ENCODE data around the gene PIP5K1A.

DNA sequence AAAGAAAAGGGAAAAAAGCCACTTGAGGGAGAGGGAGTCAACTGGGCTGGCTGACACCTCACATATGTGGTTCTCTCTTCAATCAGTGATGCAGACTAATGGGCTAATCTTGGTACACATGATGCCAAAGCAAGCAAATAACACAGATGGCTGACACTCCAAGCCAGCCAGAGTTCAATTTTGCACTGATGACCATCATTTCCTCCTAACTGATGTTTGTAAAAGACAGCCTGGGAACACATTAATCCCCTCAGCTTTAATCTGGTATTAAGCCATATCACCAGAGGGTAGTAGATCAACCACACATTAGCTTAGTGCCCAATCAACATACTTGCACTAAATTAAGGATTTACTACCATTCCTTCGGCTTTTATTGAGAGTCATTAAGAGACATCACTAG, 11.1 kb upstream of the PIP5K1A start:
- TF ChIP-seq, protein P1, sequence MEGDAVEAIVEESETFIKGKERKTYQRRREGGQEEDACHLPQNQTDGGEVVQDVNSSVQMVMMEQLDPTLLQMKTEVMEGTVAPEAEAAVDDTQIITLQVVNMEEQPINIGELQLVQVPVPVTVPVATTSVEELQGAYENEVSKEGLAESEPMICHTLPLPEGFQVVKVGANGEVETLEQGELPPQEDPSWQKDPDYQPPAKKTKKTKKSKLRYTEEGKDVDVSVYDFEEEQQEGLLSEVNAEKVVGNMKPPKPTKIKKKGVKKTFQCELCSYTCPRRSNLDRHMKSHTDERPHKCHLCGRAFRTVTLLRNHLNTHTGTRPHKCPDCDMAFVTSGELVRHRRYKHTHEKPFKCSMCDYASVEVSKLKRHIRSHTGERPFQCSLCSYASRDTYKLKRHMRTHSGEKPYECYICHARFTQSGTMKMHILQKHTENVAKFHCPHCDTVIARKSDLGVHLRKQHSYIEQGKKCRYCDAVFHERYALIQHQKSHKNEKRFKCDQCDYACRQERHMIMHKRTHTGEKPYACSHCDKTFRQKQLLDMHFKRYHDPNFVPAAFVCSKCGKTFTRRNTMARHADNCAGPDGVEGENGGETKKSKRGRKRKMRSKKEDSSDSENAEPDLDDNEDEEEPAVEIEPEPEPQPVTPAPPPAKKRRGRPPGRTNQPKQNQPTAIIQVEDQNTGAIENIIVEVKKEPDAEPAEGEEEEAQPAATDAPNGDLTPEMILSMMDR (IDR thresholded peaks at IDR 0.05): no peak
- TF ChIP-seq EP300 (IDR thresholded peaks at IDR 0.05) (no peak), POLR2AphosphoS5 (IDR thresholded peaks at IDR 0.05) (no peak), POLR2A (IDR thresholded peaks at IDR 0.05) (no peak)
